GM18907 (cell line): ENCODE data around the gene PAIP1.
"Not testable (repeated sequence)": the region's sequence is repeated elsewhere in the genome, so short reads cannot be mapped to it uniquely, and the experiment has no call there.

Experiments
- ATAC-seq: cut with Tn5 transposase; IDR thresholded peaks from one replicate; pipeline ENCODE4 v1.9.1; 2021; ENCODE audit warnings: mild to moderate bottlenecking, moderate library complexity; ENCODE audit not compliant: unreplicated experiment

The PAIP1 gene, protein sequence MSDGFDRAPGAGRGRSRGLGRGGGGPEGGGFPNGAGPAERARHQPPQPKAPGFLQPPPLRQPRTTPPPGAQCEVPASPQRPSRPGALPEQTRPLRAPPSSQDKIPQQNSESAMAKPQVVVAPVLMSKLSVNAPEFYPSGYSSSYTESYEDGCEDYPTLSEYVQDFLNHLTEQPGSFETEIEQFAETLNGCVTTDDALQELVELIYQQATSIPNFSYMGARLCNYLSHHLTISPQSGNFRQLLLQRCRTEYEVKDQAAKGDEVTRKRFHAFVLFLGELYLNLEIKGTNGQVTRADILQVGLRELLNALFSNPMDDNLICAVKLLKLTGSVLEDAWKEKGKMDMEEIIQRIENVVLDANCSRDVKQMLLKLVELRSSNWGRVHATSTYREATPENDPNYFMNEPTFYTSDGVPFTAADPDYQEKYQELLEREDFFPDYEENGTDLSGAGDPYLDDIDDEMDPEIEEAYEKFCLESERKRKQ

DNA sequence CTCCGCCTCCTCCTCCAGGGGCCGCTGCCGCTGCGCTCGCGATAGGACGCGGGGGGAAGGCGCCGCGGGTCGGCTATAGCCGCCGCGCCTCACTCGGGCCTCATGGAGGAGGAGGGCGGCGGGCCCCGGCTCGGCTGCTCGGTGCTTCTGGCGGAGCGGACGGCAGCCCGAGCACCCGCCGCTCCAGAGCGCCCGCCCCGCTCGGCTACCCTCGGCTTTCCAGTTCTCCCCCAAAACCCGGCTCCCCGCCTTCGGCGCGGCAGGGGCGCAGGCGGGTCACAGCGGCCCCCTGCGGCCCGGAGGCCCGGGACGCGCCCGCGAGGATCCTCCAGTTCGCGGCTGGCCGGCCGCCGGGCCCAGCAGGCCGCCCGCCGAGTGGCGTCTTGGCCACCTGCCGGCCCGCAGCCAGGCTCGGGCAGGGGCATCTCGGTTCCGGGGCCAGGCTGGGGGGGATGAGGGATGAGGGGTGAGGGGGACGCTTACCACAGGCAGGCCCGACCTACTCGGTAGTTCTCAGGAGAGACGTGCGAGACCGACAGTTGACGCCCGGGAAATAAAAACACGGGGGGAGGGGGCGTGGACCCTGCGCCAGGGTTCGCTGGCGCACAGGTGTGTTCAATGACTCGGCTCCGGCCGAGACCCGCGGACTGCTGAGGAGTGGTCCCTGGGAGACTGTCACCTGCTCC, at the start of gene PAIP1:
TSS of gene PAIP1 (minus strand) at position 221 of the 686 bp plus-strand sequence. CDS start 231 bp downstream, outside the sequence.
- peak; percentile 81 for ATAC-seq

DNA sequence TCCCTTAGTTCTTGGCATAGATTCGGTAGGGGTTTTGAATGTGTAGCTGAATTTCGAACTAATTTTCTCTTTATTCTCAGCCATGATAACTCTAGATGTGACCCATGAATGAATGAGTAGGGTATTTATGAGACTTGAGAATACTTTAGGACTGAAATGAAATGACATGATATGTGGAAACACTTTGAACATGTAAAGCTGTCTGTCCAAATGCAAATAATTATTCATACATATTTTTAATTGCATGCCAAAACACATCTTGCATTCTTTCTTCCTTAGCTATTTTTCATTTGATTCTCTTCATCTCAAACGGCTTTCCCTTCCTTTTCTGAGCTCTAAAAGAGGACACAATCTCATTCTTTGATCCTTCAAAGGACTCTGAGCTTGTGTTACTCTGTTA, 49.5 kb upstream of the PAIP1 start:
- no peak for ATAC-seq

DNA sequence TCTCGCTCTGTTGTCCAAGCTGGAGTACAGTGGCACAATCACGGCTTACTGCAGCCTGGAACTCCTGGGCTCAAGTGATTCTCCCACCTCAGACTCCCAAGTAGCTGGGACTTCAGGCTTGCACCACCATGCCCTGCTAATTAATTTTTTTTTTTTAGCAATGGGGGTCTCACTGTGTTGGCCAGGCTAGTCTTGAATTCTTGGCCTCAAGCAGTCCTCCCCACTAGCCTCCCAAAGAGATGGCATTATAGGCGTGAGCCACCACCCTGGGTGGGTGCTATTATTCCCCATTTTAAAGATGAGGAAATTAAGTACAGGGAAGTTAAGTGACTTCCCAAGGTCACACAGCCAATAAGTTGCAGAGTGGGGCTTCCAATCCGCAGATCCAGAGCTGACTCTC, 47.8 kb upstream of the PAIP1 start:
- ATAC-seq: no peak

DNA sequence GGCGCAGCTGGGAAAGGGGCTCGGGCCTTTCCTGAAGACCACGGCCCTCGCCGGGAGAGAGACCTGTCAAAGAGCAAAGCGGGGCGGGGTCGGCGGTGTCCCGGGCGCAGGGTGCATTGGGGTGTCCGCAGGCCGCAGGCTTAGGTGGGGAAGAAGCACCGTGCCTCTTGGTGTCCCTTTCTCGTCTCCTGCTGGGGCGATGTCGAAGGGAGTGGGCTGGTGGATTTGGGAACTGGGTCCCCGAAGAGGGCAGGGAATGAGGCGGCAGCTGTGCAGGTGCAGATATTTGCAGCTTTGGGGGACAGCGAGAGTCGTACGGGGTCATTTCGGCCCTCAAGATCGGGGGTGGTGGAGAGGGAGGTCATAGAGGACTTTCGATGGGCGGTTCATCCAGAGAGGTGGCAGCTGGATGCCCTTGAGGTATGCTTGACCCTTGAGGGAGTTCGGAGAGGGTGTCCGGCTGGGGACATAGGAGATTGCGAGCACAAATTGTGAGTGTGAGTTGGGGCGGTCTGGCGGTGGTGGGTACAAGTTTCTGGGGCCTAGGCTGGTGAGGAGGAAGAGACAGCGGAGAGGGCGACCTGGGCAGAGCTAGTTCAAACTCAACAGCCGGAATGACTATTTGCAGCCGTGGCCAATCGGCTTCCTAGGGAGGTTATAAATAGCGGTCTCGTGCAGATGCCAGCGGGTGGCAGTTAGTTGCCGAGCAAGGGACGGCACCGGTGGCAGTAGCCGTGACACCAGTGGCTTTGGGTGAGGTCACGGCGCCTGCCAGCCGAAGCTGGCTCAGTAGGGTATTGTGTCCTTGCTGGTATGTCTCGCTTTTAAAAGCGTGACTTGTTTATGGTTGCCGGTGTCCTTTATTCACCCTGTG, 46.7 kb upstream of the PAIP1 start:
- peak; percentile 74 for ATAC-seq

DNA sequence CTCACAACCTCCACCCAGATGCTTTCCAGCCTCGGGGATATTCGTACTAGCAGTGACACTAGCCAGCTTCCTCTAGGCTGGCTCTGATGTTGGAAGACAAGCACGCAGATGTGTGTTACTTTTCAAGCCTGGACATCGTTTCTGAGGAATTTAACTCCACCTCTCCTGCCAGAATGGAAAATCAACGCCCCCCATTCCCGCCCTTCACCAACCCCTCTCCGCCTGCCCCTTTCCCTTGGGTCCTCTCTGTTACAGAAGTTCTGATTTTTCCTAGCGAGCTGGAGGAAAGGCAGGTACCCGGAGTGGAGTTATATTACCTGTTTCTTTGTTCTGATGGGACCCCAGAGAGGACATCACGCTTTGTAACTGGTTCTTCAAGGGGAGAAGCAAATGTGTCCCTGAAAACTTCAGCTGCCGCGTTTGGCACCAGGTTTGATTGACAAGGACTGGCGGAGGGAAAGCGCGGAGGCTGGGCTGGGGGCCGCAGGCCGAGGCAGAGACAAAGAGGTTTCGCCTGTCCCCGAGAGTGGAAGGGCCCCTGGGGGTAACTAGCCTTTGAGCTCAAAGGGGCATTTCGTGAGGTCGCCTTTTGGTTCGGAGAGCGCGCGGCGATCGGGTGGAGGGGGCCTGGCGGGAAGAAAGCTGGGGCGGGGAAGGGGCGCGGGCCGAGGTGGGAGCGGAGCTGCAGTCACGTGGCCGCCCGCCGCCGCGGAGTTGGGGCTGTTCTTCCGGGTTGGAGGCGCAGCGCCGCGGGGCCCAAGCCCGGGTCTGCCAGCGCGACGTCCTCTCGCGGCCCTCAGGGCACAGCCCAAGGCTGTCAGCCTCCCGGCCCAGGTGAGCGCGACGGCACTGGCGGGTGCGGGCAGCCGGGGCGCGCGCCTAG, 45.8 kb upstream of the PAIP1 start, which contains the start of gene NNT:
TSS of gene NNT (plus strand) at position 720 of the 883 bp plus-strand sequence. CDS start 6,016 bp downstream, outside the sequence.
- peak; percentile 79 for ATAC-seq

DNA sequence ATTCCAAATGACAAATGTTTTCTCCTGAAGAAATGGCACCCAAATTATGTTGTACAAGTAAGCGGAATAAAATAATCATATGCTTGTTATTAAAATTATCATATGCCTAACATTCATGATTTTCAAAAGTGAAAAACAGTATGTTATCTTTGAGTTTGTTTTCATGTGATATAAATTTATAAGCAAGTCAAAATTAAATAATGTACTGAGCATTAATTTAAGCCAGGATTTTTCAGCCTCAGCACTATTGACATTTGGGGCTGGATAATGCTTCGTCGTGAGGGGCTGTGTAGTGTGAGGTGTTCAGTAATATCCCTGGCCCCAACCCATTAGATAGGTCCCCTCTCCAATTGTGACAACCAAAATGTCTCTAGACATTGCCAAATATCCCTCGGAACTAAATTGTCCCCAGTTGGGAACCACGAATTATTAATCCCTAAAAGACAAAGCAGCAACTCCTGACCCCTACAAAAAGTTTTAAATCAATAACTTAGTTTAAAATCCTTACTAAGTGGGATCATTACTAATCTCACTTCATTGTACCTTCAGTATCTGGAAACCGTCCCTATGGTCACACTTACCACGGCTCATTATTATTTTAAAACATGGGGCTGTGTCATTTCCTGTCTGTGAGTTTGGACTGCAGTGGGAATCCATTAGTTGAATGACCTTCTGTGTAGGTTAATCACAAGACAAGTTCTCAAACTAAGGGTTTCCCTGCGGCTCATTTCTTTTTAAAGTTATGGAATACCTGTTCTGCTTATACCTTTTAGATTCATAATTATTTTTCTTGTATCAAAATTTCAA, 44.8 kb upstream of the PAIP1 start:
- peak; percentile 33 for ATAC-seq

DNA sequence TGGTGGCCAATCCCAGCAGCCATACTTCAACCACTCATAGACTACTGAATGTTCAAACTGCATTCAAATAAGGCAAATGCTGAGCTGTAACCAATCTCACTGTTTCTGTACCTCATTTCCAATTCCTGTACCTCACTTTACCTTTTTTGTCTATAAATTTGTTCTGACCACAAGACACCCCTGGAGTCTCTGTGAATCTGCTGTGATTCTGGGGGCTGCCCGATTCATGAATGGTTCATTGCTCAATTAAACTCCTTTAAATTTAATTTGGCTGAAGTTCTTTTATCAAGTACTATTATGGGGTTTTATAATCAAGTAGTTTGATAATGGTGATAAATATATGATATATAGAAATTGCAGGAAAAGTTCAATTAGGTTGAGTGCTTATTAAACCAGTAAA, 42.0 kb upstream of the PAIP1 start:
- ATAC-seq: not testable (repeated sequence)

DNA sequence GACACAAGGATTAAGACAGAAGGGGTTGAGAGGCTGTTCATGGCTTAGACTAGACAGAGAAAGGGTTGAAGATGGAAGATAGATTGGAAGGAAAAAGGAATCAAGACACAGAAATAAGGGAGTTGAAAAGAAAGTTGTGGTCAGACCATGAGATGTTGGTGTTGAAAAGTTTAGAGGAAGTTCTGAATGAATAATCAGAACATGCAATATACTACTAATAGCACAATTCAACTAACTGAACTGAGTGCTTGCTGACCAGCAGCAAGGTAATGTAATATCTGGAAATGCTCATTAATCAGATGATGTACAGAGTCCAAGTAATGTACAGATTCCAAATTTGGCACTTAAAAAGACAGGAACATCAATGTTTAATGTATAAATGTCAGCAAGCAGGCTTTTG, 35.5 kb upstream of the PAIP1 start:
- ATAC-seq: no peak

DNA sequence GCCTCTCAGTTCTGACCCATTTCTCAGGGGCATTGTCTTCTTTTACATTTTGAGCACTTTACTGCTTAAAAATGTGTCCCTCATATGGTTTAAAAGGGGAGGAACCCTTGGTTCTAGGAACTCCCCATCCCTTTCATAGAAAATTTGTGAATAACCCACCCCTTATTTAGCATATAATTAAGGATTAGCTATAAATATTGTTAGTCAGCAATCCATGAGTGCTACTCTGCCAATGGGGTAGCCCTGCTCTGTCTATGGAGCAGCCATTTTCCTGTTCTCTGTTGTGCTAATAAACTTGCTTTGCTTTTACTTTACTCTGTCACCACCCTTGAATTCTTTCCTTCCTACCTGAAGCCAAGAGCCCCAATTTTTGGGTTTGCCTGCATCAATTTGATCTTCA, 33.8 kb upstream of the PAIP1 start:
- no peak for ATAC-seq

DNA sequence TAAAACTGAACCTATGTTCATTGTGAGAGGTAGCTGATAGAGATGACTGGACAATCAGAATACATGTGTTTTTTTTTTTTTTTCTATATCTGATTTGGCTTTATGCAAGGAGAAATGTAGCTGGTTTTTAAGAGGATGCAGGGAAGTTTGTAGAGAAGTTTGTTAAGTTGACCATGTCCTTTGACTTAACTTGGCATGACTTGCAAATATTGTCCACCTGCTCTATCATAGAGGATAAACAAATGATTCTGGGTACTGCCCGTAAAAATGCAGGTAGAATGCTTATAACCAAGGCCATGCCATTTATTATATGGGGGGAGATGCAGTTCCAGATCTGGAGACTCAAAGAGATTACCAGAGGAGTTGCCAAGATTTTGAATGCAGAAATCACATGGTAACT, 32.4 kb upstream of the PAIP1 start:
- ATAC-seq: no peak

DNA sequence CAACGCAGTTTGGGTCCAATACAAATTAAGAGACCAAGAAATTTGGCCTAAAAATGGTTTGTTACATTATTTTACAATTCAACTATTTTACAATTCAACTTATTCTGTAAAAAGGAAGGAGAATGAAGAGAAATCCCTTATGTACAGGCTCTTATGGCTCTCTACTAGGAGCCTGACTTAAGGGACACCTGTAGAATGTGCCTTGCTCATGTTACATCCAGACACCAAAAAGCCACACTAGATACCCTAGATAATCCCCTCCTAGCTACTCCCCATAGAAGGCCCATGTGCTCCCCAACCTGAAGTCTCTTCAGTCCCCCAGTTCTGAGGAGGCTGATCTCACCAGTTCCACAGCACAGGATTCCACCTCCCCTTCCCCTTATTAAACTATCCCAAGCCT, 32.0 kb upstream of the PAIP1 start:
- no peak for ATAC-seq

DNA sequence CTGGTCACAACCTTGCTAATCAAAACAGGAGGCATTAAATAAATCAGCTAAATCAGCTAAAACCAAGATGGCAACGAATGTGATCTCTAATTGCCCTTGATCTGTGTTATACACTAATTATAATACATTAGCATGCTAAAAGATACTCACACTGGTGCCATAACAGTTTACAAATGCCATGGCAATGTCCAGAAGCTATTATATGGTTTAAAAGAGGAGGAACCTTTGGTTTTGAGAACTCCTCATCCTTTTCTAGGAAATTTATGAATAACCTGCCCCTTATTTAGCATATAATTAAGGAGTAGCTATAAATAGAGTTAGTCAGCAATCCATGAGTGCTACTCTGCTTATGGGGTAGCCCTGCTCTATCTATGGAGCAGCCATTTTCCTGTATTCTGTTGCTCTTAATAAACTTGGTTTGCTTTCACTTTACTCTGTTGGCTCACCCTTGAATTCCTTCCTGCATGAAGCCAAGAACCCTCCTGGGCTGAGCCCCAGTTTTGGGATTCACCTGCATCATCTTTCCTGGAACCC, 27.4 kb upstream of the PAIP1 start:
- ATAC-seq: no peak

DNA sequence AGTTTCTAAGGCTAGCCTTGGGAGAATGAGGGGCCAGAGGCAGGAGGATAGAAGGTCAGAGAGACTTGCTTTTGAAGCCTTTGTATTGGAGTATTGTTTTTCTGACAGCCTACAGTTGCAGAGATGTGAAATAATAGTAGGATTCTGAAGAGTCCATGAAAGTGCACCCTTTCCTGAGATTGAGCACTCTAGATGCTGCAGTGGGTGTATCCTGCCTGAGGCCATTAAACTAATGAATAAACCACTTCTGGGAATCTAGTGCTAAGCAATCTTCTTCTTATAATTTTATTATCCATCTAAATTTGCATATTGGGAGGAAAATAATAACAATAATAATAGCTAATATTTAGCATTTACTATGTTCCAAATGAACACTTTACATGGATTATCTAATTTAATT, 26.8 kb upstream of the PAIP1 start:
- ATAC-seq: no peak

DNA sequence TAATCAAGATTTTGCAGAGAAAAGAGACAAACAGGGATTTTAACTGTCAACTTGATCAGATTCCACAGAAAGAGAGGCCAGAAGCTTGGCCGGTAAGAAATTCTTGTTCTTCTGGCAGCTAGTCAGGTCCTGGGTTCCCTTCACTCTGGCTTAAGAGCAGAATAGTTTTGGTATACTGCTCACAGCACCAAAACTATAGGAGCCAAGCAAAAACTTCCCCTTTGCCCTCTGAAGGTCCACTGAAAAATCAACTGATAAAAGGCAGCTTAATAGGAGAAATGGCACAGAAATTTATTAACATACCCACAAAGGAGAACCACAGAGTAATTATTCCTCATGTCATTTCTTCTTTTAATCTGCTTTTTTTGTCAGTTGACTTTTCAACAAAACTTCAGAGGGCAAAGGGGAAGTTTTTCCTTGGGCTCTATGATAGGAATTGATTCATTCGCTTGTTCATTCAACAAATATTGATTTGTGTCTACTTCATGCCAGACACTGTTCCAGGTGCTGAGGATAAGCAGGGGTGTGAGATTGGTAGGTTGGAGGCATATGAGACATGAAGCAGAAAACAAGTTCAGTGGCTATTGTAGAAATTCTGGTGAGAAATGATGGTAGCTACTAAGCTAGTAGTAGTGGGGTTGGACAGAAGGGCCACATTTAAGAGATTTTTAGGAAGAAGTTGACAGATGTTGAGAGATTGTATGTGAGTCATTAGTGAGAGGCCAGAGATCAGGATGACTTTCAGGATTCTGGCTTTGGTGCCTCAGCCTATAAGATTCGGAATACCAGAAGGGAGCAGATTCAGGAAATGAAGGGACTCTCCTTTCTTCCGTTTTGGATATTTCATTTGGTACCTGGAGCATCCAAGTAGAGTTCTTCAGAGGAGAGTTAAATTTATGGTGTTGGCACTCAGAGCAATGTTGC, 25.5 kb upstream of the PAIP1 start:
- no peak for ATAC-seq

DNA sequence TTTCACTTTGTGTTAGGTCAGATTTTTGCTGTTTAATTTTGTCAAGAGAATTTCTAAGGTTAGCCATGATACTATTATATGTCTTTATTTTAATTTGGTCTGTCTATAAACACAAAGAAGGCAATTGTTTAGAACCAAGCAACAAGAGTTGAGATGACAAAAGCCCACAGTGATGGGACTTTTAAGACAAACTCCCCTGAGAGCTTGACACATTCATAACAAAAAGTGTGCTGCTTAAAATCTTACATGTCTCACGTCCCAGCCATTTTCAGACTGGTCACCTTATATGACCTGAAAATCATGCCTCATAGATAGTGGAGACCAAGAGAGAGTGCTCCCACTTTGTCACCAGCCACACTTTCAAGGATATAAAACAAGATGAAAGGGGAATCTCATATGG, 24.5 kb upstream of the PAIP1 start:
- no peak for ATAC-seq

DNA sequence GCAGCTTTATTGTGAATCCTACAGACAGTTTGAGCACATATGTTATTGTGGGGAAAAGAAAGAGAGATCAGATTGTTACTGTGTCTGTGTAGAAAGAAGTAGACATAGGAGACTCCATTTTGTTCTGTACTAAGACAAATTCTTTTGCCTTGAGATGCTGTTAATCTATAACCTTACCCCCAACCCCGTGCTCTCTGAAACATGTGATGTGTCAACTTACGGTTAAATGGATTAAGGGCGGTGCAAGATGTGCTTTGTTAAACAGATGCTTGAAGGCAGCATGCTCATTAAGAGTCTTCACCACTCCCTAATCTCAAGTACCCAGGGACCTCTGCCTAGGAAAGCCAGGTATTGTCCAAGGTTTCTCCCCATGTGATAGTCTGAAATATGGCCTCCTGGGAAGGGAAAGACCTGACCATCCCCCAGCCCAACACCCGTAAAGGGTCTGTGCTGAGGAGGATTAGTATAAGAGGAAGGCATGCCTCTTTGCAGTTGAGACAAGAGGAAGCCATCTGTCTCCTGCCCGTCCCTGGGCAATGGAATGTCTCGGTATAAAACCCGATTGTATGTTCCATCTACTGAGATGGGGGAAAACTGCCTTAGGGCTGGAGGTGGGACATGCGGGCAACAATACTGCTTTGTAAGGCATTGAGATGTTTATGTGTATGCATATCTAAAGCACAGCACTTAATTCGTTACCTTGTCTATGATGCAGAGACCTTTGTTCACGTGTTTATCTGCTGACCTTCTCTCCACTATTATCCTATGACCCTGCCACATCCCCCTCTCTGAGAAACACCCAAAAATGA, 23.7 kb upstream of the PAIP1 start:
- ATAC-seq: not testable (repeated sequence)

DNA sequence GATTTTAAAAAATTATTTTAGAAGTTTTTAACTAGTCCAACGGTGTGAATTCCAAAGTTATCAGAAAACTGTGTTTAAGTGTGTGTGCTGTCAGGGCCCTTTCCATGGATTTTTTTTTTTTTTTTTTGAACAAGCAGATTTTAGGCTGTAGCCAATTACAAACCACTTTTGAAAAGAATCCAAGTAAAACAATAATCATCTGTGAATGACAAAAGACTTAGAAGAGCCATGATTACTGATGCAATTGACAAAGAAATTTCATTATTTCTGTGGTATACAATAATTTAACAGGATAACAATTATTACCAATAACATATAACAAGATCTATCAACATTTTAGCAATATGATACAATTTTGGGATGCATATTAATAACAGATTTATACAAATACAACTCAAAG, 16.2 kb upstream of the PAIP1 start:
- ATAC-seq: no peak
